Upper lobe of left lung (tissue), 6 donors: ENCODE data around the gene EXOC4. TPM values are rescaled to one million over a fixed set of nuclear protein-coding genes. Genes with fewer than 3 reads are reported as not detected.

Source experiments
- ATAC-seq, 2 donors: fragments of 200-7000 bp; cut with Tn5 transposase; one replicate each; pipeline ENCODE4 v1.9.1; 2022; ENCODE audit warnings: mild to moderate bottlenecking in 2 of 2, moderate library complexity in 2 of 2; ENCODE audit not compliant: low FRiP score in 2 of 2
- DNase-seq, 2 donors: peaks; one replicate each; pipeline ENCODE4 v3.0.0-alpha.2; 2019 to 2020
- H3K27ac ChIP-seq, 4 donors: fragments of 200-600 bp; sonication (generic); one replicate each; pipeline ENCODE4 v1.5.1; 2016 to 2019
- H3K27me3 ChIP-seq, 4 donors: fragments of 200-600 bp; sonication (generic); one replicate each; pipeline ENCODE4 v1.5.1; 2017 to 2019
- H3K36me3 ChIP-seq, 4 donors: fragments of 200-600 bp; sonication (generic); one replicate each; pipeline ENCODE4 v1.5.1; 2016 to 2019
- H3K4me1 ChIP-seq, 4 donors: fragments of 200-600 bp; sonication (generic); one replicate each; pipeline ENCODE4 v1.5.1; 2018 to 2019
- H3K4me3 ChIP-seq, 4 donors: fragments of 200-600 bp; sonication (generic); one replicate each; pipeline ENCODE4 v1.5.1; 2017 to 2019; ENCODE audit warnings: mild to moderate bottlenecking in 2 of 4, moderate library complexity in 1 of 4
- H3K9me3 ChIP-seq, 4 donors: fragments of 200-600 bp; sonication (generic); one replicate each; pipeline ENCODE4 v1.5.1; 2018 to 2019
- EP300 ChIP-seq, 4 donors: sonication (generic); formaldehyde crosslinking; IDR thresholded peaks; one replicate each; pipeline ENCODE4 v1.5.1; 2017; ENCODE audit warnings: antibody characterized with exemption in 4 of 4, control low read depth in 2 of 4
- POLR2A ChIP-seq, 4 donors: fragments of 450-650 bp; IDR thresholded peaks; one replicate each; pipeline ENCODE4 v1.5.1; 2016 to 2017; ENCODE audit warnings: antibody characterized with exemption in 4 of 4, mild to moderate bottlenecking in 2 of 4
- POLR2AphosphoS5 ChIP-seq, 2 donors: sonication (generic); formaldehyde crosslinking; IDR thresholded peaks; one replicate each; pipeline ENCODE4 v1.5.1; 2017; ENCODE audit warnings: antibody characterized with exemption in 2 of 2
- WGBS, 2 donors: methylation state at CpG; one replicate each; pipeline ENCODE4 v1.1.5; 2017 to 2018; 5-methylcytosine and 5-hydroxymethylcytosine counted together
- total RNA-seq, 6 donors: library from RNA; depleted of rRNA in 4 of 6; stranded (reverse); fragments of >200 nt in 4 of 6; gene quantifications; one replicate each; pipeline versions ENCODE4 v1.1.0 to v1.2.1, GENCODE V29; 2016 to 2021
- TF ChIP-seq, protein P1 (sequence below), 6 experiments: fragments of 450-650 bp in 4 of 6; fragments of 200-600 bp in 2 of 6; sonication (generic) in 2 of 6; IDR thresholded peaks; one replicate each; pipeline ENCODE4 v1.5.1; 2016 to 2019; ENCODE audit warnings: antibody characterized with exemption in 6 of 6
- donor health status: DM: no; HTN: no; CAD: no; lungs with moderate emphysema.
- donor health status: DM: no; HTN: yes; CAD: no; lungs with severe emphysema.

EXOC4 gene
- total RNA-seq, 6 donors from 2014 or later = 56.3 to 325 (median 99.4) TPM

DNA sequence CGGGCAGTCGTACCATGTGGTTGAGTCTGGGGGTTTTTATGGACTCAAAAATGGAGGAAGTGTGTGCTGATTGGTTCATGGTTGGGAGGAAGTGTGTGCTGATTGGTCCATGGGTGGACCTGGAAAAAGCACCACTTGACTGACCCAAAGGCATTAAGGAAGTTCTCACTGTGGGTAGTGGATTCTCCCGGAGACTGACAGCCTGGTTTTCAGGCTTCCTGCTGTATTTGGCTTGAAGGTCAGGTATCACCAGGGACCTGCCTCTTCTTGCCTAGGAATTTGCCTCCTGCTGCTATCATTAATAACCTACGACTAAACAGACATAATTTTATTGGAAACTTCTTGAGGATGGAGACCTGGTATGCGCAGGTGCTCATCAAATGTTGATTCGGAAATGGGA lies 605.4 kb downstream of the EXOC4 start:
- 95% methylated on average over 6 of the region's 6 CpGs for WGBS, 2 donors
- H3K27ac ChIP-seq = no peak overlapping the region
- H3K4me3 ChIP-seq = no peak overlapping the region
- DNase-seq = no peak
- no peaks in the 10 kb centered on the region for H3K27me3 ChIP-seq
- no peak for TF ChIP-seq POLR2AphosphoS5 (IDR thresholded peaks at IDR 0.05)
- no peak for TF ChIP-seq POLR2A (IDR thresholded peaks at IDR 0.05)
- TF ChIP-seq, protein P1, sequence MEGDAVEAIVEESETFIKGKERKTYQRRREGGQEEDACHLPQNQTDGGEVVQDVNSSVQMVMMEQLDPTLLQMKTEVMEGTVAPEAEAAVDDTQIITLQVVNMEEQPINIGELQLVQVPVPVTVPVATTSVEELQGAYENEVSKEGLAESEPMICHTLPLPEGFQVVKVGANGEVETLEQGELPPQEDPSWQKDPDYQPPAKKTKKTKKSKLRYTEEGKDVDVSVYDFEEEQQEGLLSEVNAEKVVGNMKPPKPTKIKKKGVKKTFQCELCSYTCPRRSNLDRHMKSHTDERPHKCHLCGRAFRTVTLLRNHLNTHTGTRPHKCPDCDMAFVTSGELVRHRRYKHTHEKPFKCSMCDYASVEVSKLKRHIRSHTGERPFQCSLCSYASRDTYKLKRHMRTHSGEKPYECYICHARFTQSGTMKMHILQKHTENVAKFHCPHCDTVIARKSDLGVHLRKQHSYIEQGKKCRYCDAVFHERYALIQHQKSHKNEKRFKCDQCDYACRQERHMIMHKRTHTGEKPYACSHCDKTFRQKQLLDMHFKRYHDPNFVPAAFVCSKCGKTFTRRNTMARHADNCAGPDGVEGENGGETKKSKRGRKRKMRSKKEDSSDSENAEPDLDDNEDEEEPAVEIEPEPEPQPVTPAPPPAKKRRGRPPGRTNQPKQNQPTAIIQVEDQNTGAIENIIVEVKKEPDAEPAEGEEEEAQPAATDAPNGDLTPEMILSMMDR (IDR thresholded peaks at IDR 0.05) = no peak
- no peaks in the 10 kb centered on the region for H3K4me1 ChIP-seq
- H3K36me3 ChIP-seq = no peaks in the 10 kb centered on the region
- H3K9me3 ChIP-seq = no peaks in the 10 kb centered on the region
- ATAC-seq = no peak

DNA sequence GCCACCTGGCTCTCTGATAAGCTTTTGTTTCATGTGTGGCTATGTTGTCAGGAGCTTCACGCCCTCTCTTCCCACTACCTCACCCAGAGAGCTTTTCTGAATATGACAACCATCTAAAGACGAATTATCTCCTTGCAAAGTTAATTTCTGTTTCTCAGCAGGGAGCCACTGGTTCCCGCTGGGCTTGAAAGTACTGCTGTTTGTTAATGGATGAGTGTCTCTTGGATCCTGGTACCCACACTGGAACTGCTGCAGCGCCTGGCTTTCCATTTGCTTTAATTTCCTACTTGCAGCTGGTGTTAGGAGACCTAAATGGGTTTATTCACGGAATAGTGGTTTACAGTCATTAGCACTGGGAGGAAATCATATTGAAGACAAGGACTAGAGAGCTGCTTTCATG lies 606.4 kb downstream of the EXOC4 start:
- WGBS, 2 donors = 98 to 99% methylated on average over 5 of the region's 5 CpGs
- ATAC-seq = no peak

DNA sequence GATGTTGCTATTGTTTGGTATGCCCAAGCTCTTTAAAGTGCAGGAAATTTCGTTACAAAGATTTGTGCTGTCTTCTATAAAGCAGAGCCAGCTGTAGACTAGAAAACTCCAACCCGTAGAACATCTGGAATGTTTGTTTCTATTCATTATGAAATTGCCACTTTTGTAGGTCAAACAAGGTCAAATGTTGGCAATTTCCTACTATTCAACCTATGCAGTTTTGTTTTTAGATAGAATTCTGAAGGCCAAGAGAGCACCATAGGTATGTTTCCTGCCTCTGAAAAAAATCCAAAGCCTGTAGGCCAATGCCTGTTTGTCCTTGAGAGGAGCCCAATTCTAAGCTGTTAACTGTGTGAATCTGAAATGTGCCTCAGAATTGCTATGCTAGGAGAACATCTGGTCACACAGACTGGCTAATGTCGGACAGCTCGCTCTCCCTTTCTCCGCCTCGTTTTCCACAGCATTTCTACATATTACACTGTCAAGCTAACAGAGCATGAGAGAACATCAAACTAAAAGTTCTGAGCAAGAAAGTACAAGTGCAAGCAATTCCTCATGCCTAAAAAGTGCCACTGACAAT lies 607.1 kb downstream of the EXOC4 start:
- TF ChIP-seq, protein P1 (IDR thresholded peaks at IDR 0.05) = no peak
- TF ChIP-seq POLR2AphosphoS5 (IDR thresholded peaks at IDR 0.05) = no peak
- no peak for TF ChIP-seq EP300 (IDR thresholded peaks at IDR 0.05)
- no peak for TF ChIP-seq POLR2A (IDR thresholded peaks at IDR 0.05)

More for the DNA sequence above, 606.4 kb downstream of the EXOC4 start:
- Histone ChIP-seq H3K4me3 (no peak overlapping the region), H3K4me1 (no peaks in the 10 kb centered on the region), H3K36me3 (no peaks in the 10 kb centered on the region), H3K9me3 (no peaks in the 10 kb centered on the region), H3K27ac (no peak overlapping the region), H3K27me3 (no peaks in the 10 kb centered on the region)
- no peak for DNase-seq
- no peak for TF ChIP-seq EP300 (IDR thresholded peaks at IDR 0.05)
- no peak for TF ChIP-seq POLR2A (IDR thresholded peaks at IDR 0.05)
- TF ChIP-seq POLR2AphosphoS5 (IDR thresholded peaks at IDR 0.05) = no peak
- TF ChIP-seq, protein P1 (IDR thresholded peaks at IDR 0.05) = no peak

DNA sequence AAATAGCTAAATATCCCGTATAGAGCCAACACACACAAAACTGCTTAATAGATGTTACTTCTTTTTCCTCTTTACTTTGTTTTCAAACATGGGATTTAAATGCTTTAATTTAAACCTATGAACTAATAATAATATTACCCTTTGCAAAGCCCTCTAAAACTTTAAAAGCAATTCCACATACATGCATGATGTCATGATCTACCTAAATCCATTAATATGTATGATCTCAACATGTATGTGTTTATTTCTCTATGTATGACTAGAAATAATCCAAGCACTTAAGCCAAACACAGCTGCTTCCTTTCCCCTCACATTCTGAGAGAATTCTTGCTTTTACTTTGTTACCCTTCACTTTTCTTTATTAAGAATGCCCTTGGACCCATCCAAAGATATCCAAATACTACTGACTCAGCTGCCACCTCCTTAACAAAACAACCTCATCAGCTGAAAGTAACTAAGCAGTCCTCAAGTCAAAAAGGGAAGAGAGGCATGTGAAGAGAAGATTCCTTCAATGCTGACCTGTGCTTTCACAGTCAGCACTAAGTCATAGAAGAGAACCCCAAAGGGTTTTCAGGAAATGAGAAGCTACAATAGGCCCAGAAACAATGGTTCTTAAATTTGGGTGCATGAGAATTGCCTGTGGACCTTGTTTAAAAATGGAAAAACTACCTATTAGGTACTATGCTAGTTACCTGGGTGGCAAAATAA lies 607.9 kb downstream of the EXOC4 start:
- WGBS, 2 donors = 94 to 98% methylated on average over 1 of the region's 1 CpG
- Histone ChIP-seq H3K4me1 (no peaks in the 10 kb centered on the region), H3K27me3 (no peaks in the 10 kb centered on the region), H3K36me3 (no peaks in the 10 kb centered on the region), H3K9me3 (no peaks in the 10 kb centered on the region), H3K27ac (no peak overlapping the region), H3K4me3 (no peak overlapping the region)
- TF ChIP-seq POLR2AphosphoS5 (IDR thresholded peaks at IDR 0.05) = no peak
- no peak for TF ChIP-seq EP300 (IDR thresholded peaks at IDR 0.05)
- no peak for TF ChIP-seq POLR2A (IDR thresholded peaks at IDR 0.05)
- TF ChIP-seq, protein P1 (IDR thresholded peaks at IDR 0.05) = no peak
- DNase-seq = no peak
- ATAC-seq = no peak

More for the DNA sequence above, 607.1 kb downstream of the EXOC4 start:
- Histone ChIP-seq H3K4me1 (no peaks in the 10 kb centered on the region), H3K27ac (no peak overlapping the region), H3K36me3 (no peaks in the 10 kb centered on the region), H3K27me3 (no peaks in the 10 kb centered on the region), H3K9me3 (no peaks in the 10 kb centered on the region), H3K4me3 (no peak overlapping the region)
- ATAC-seq (no peak), DNase-seq (no peak)
- WGBS, 2 donors = 67 to 77% methylated on average over 6 of the region's 6 CpGs

DNA sequence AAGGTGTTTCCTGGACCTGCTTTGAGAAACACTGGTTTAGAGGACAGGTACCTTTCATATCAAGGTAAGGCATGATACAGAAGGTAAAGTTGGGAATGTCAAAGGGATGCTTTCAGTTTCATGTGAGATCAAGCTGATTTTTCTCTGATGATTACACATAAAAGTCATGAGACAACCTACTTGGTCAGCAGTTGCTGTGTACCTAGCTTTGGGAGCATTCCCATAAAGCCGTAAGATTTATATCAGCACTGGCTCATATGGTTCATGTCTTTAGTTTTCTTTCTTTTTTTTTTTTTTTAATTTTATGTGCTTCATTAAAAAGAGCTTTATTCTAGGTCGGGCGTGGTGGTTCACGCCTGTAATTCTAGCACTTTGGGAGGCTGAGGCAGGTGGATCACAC lies 609.0 kb downstream of the EXOC4 start:
- 96% methylated on average over 4 of the region's 4 CpGs for WGBS, 2 donors
- Histone ChIP-seq H3K27me3 (no peaks in the 10 kb centered on the region), H3K9me3 (no peaks in the 10 kb centered on the region), H3K4me3 (no peak overlapping the region), H3K27ac (no peak overlapping the region), H3K36me3 (no peaks in the 10 kb centered on the region), H3K4me1 (no peaks in the 10 kb centered on the region)
- ATAC-seq (no peak), DNase-seq (no peak)
- no peak for TF ChIP-seq EP300 (IDR thresholded peaks at IDR 0.05)
- no peak for TF ChIP-seq POLR2A (IDR thresholded peaks at IDR 0.05)
- TF ChIP-seq, protein P1 (IDR thresholded peaks at IDR 0.05) = no peak
